NCI-H187 (cell line): ENCODE data around the gene HMCN1.
"Not testable (repeated sequence)": the region's sequence is repeated elsewhere in the genome, so short reads cannot be mapped to it uniquely, and the experiment has no call there.

Source experiments
- DNase-seq, 2 experiments: peaks; one replicate each; lab custom pipeline; 2025; lab: John Stamatoyannopoulos, UW

The HMCN1 gene

GRCh38 chr1:186152620-186153239, 418.5 kb downstream of the HMCN1 start:
- no peak for DNase-seq

- DNase-seq, result no peak
Measured at GRCh38 chr1:186154651-186155050, 420.5 kb downstream of the HMCN1 start.

- DNase-seq, result no peak
Measured at GRCh38 chr1:186155594-186155993, 421.4 kb downstream of the HMCN1 start.

GRCh38 chr1:186162895-186163294, 428.7 kb downstream of the HMCN1 start:
- DNase-seq, result not testable (repeated sequence)

GRCh38 chr1:186164773-186165172, 430.6 kb downstream of the HMCN1 start:
- DNase-seq, result no peak

GRCh38 chr1:186165303-186165702, 431.1 kb downstream of the HMCN1 start:
- no peak for DNase-seq

- DNase-seq, result no peak
Measured at GRCh38 chr1:186167096-186167668, 433.0 kb downstream of the HMCN1 start.

GRCh38 chr1:186175588-186175987, 441.4 kb downstream of the HMCN1 start:
- no peak for DNase-seq

GRCh38 chr1:186178426-186179043, 444.3 kb downstream of the HMCN1 start:
- DNase-seq, result no peak

GRCh38 chr1:186179231-186179630, 445.0 kb downstream of the HMCN1 start:
- no peak for DNase-seq

- no peak for DNase-seq
Measured at GRCh38 chr1:186183219-186183618, 449.0 kb downstream of the HMCN1 start.

- DNase-seq, result no peak
Measured at GRCh38 chr1:186183970-186184628, 449.9 kb downstream of the HMCN1 start.

GRCh38 chr1:186186251-186186650, 452.1 kb downstream of the HMCN1 start:
- not testable (repeated sequence) for DNase-seq

- no peak for DNase-seq
Measured at GRCh38 chr1:186187601-186188000, 453.4 kb downstream of the HMCN1 start.

GRCh38 chr1:186188004-186188539, 453.9 kb downstream of the HMCN1 start:
- no peak for DNase-seq

- DNase-seq, result no peak
Measured at GRCh38 chr1:186188736-186189135, 454.5 kb downstream of the HMCN1 start.

- no peak for DNase-seq
Measured at GRCh38 chr1:186189156-186189555, 455.0 kb downstream of the HMCN1 start.

GRCh38 chr1:186191511-186191910, 457.3 kb downstream of the HMCN1 start:
- no peak for DNase-seq

- no peak for DNase-seq
Measured at GRCh38 chr1:186193224-186193623, 459.0 kb downstream of the HMCN1 start.

GRCh38 chr1:186194107-186194756, 460.0 kb downstream of the HMCN1 start:
- DNase-seq, result no peak

GRCh38 chr1:186195377-186195931, 461.3 kb downstream of the HMCN1 start:
- DNase-seq, result no peak

GRCh38 chr1:186202271-186202764, 468.1 kb downstream of the HMCN1 start:
- no peak for DNase-seq
